ENCODE data around the gene GSX2. TPM values are rescaled to one million over a fixed set of nuclear protein-coding genes. Genes with fewer than 3 reads are reported as not detected.

GSX2 gene
- total and polyA plus RNA-seq, 2 of the 13 experiments (the other 11 are each of a cell fraction or from before 2014, with no cell fraction given), result not detected

DNA sequence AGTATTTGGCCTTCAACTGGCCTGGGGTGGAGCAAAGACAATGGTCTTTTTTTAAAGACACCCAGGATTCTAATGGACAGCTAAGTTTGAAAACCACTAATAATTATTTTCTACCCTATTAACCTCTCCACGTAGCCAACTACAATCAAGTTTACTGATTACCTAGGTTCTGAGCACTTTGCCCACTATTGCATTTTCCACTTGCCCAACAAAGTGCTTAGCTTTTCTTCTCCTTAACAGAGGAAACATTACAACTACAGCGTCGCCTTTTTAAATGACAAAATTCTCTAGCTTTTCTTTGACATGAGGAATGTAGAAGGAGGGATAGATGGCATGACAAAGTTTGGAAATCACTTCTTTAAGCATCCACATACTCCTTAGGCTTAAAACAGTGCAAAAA, 37.6 kb upstream of the GSX2 start:
- Histone ChIP-seq H3K4me3 (replicated peaks in 1 of 3; ENCODE audit: insufficient read depth in 1 of 3, low read depth in 2 of 3, low read length in 3 of 3) (peak overlapping the region; percentile 89 to 96 (median 95)), H4K20me1 (ENCODE audit: insufficient read depth, low read length) (peaks cover 43% of the 10 kb centered on the region; the same call in 1 of the 2 replicates), H3K27me3 (ENCODE audit: control insufficient read depth in 1 of 2, insufficient read depth in 2 of 2, low read length in 2 of 2) (no peaks in the 10 kb centered on the region; a peak in 1 of 5 replicates), H3K27ac (ENCODE audit: extremely low read length, insufficient read depth, low read length) (peak overlapping the region; percentile 85), H3K9ac (ENCODE audit: insufficient read depth, low read depth, low read length) (peak overlapping the region; percentile 94; the same call in 1 of the 2 replicates), H3K4me2 (ENCODE audit: low read depth, low read length) (peak overlapping the region; percentile 76), H3K9me3 (ENCODE audit: low read length) (no peaks in the 10 kb centered on the region), H3K4me1 (ENCODE audit: insufficient read depth, low read length) (peaks cover 64% of the 10 kb centered on the region), H3K79me2 (ENCODE audit: insufficient read depth, low read length) (peaks cover 68% of the 10 kb centered on the region), H2AFZ (ENCODE audit: low read length) (no peak overlapping the region), H3K36me3 (replicated peaks in 1 of 2; ENCODE audit: control insufficient read depth in 1 of 2, insufficient read depth in 2 of 2, low read length in 2 of 2) (no peaks in the 10 kb centered on the region)
- no peak for TF ChIP-seq ZNF776 (CRISPR knock-in tag; IDR thresholded peaks at IDR 0.05)
- TF ChIP-seq ZNF101 (CRISPR knock-in tag; IDR thresholded peaks at IDR 0.05; ENCODE audit: borderline replicate concordance, low read depth), result no peak
- no peak for TF ChIP-seq CREB1 (IDR thresholded peaks at IDR 0.05)
- TF ChIP-seq CREB1 (CRISPR knock-in tag; IDR thresholded peaks at IDR 0.05), result no peak
- TF ChIP-seq CEBPG (CRISPR knock-in tag; IDR thresholded peaks at IDR 0.05), result no peak
- no peak for TF ChIP-seq HNF4A (CRISPR knock-in tag; IDR thresholded peaks at IDR 0.05)
- no peak for TF ChIP-seq SATB2 (CRISPR knock-in tag; IDR thresholded peaks at IDR 0.05)
- TF ChIP-seq PRMT3 (CRISPR knock-in tag; IDR thresholded peaks at IDR 0.05; ENCODE audit: borderline replicate concordance, low read depth), result no peak
- TF ChIP-seq HHEX (CRISPR knock-in tag; IDR thresholded peaks at IDR 0.05), result no peak
- TF ChIP-seq, protein P1, sequence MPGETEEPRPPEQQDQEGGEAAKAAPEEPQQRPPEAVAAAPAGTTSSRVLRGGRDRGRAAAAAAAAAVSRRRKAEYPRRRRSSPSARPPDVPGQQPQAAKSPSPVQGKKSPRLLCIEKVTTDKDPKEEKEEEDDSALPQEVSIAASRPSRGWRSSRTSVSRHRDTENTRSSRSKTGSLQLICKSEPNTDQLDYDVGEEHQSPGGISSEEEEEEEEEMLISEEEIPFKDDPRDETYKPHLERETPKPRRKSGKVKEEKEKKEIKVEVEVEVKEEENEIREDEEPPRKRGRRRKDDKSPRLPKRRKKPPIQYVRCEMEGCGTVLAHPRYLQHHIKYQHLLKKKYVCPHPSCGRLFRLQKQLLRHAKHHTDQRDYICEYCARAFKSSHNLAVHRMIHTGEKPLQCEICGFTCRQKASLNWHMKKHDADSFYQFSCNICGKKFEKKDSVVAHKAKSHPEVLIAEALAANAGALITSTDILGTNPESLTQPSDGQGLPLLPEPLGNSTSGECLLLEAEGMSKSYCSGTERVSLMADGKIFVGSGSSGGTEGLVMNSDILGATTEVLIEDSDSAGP (CRISPR knock-in tag; IDR thresholded peaks at IDR 0.05; ENCODE audit: borderline replicate concordance), result no peak
- TF ChIP-seq, protein P2, sequence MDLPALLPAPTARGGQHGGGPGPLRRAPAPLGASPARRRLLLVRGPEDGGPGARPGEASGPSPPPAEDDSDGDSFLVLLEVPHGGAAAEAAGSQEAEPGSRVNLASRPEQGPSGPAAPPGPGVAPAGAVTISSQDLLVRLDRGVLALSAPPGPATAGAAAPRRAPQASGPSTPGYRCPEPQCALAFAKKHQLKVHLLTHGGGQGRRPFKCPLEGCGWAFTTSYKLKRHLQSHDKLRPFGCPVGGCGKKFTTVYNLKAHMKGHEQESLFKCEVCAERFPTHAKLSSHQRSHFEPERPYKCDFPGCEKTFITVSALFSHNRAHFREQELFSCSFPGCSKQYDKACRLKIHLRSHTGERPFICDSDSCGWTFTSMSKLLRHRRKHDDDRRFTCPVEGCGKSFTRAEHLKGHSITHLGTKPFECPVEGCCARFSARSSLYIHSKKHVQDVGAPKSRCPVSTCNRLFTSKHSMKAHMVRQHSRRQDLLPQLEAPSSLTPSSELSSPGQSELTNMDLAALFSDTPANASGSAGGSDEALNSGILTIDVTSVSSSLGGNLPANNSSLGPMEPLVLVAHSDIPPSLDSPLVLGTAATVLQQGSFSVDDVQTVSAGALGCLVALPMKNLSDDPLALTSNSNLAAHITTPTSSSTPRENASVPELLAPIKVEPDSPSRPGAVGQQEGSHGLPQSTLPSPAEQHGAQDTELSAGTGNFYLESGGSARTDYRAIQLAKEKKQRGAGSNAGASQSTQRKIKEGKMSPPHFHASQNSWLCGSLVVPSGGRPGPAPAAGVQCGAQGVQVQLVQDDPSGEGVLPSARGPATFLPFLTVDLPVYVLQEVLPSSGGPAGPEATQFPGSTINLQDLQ (CRISPR knock-in tag; IDR thresholded peaks at IDR 0.05), result no peak
- no peak for TF ChIP-seq MBNL3 (CRISPR knock-in tag; conservative IDR thresholded peaks at IDR 0.05)
- TF ChIP-seq, protein P3, sequence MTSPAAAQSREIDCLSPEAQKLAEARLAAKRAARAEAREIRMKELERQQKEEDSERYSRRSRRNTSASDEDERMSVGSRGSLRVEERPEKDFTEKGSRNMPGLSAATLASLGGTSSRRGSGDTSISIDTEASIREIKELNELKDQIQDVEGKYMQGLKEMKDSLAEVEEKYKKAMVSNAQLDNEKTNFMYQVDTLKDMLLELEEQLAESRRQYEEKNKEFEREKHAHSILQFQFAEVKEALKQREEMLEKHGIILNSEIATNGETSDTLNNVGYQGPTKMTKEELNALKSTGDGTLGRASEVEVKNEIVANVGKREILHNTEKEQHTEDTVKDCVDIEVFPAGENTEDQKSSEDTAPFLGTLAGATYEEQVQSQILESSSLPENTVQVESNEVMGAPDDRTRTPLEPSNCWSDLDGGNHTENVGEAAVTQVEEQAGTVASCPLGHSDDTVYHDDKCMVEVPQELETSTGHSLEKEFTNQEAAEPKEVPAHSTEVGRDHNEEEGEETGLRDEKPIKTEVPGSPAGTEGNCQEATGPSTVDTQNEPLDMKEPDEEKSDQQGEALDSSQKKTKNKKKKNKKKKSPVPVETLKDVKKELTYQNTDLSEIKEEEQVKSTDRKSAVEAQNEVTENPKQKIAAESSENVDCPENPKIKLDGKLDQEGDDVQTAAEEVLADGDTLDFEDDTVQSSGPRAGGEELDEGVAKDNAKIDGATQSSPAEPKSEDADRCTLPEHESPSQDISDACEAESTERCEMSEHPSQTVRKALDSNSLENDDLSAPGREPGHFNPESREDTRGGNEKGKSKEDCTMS (CRISPR knock-in tag; conservative IDR thresholded peaks at IDR 0.05), result no peak
- no peak for TF ChIP-seq MYNN (CRISPR knock-in tag; IDR thresholded peaks at IDR 0.05; ENCODE audit: low read depth)
- TF ChIP-seq, protein P4, sequence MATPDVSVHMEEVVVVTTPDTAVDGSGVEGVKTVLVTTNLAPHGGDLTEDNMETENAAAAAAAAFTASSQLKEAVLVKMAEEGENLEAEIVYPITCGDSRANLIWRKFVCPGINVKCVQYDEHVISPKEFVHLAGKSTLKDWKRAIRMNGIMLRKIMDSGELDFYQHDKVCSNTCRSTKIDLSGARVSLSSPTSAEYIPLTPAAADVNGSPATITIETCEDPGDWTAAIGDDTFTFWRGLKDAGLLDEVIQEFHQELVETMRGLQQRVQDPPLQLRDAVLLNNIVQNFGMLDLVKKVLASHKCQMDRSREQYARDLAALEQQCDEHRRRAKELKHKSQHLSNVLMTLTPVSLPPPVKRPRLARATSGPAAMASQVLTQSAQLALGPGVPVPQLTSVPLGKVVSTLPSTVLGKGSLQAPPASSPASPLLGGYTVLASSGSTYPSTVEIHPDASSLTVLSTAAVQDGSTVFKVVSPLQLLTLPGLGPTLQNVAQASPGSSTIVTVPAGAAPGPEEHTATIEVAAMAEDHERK (CRISPR knock-in tag; IDR thresholded peaks at IDR 0.05; ENCODE audit: low read depth), result no peak
- TF ChIP-seq SRSF1 (optimal IDR thresholded peaks at IDR 0.05; ENCODE audit: low read depth, low read length), result no peak
- no peak for ATAC-seq
- BruUV-seq (replicated peaks), result no TSS peak
- FAIRE-seq, result no peak
- in situ Hi-C loops (cut with HindIII; ENCODE audit: extremely low pct_ligation_motif_present, low pct_unique_long_range_greater_than_20kb), result no loop called here
- CTCF ChIA-PET (ENCODE audit: low intra/inter-chr PET ratio, low total read pairs), result no interaction called here
- 43% methylated on average over 3 of the region's 3 CpGs for WGBS (ENCODE audit: low lambda C conversion rate)
- POLR2A ChIA-PET, result interaction anchor here (0.8 to 2.5 kb wide), 3 partner anchors 8 to 29 kb away, joined by 3 to 18 read pairs (median 5); no protein-coding TSS in a partner anchor
- DNase-seq (ENCODE audit: low spot score), result no peak
- intact Hi-C loops (cut with micrococcal nuclease; ENCODE audit: unreplicated experiment), result loop anchor here (5.0 kb wide), 1 partner anchor 155 kb away; no protein-coding TSS in a partner anchor

Data from HepG2 (cell line).